Uterus (tissue), 4 donors: Measurements from ENCODE around the gene LAX1. TPM values are rescaled to one million over a fixed set of nuclear protein-coding genes. Genes with fewer than 3 reads are reported as not detected.
"Not testable (repeated sequence)": the region's sequence is repeated elsewhere in the genome, so short reads cannot be mapped to it uniquely, and the experiment has no call there.

Source experiments
- DNase-seq, 2 donors: peaks; one replicate each; pipeline ENCODE4 v3.0.0-alpha.2; 2019 to 2020
- H3K27ac ChIP-seq, 2 donors: fragments of 200-600 bp; sonication (generic); 1 replicate in 1 of 2; 2 replicates in 1 of 2; pipeline ENCODE4 v1.5.1; 2016 to 2018
- H3K27me3 ChIP-seq, 2 donors: fragments of 200-600 bp; sonication (generic); one replicate each; pipeline ENCODE4 v1.5.1; 2018 to 2019; ENCODE audit warnings: control low read depth in 1 of 2
- H3K36me3 ChIP-seq, 2 donors: fragments of 200-600 bp; sonication (generic); one replicate each; pipeline ENCODE4 v1.5.1; 2019; ENCODE audit warnings: control low read depth in 1 of 2
- H3K4me1 ChIP-seq, 2 donors: fragments of 200-600 bp; sonication (generic); one replicate each; pipeline ENCODE4 v1.5.1; 2018 to 2019; ENCODE audit warnings: control low read depth in 1 of 2
- H3K4me3 ChIP-seq, 2 donors: fragments of 200-600 bp; sonication (generic); 1 replicate in 1 of 2; 2 replicates in 1 of 2; pipeline ENCODE4 v1.5.1; 2018 to 2019; ENCODE audit warnings: mild to moderate bottlenecking in 1 of 2
- H3K9me3 ChIP-seq, 2 donors: fragments of 200-600 bp; sonication (generic); one replicate each; pipeline ENCODE4 v1.5.1; 2019; ENCODE audit warnings: control low read depth in 1 of 2
- CTCF ChIP-seq, 4 experiments: fragments of 200-600 bp in 2 of 4; fragments of 450-650 bp in 2 of 4; sonication (generic) in 2 of 4; IDR thresholded peaks; one replicate each; pipeline ENCODE4 v1.5.1; 2016 to 2019; ENCODE audit warnings: antibody characterized with exemption in 4 of 4, mild to moderate bottlenecking in 2 of 4, moderate library complexity in 1 of 4
- POLR2A ChIP-seq, 2 donors: fragments of 450-650 bp; IDR thresholded peaks; one replicate each; pipeline ENCODE4 v1.6.1; 2016; ENCODE audit warnings: antibody characterized with exemption in 2 of 2, mild to moderate bottlenecking in 1 of 2, moderate library complexity in 1 of 2
- intact Hi-C: fragments of 100-400 bp; cut with DNase I; formaldehyde crosslinking; loops from one replicate; pipeline ENCODE4 v1.15.1; 2023; ENCODE audit warnings: low total_unique reads
- total RNA-seq, 4 donors: library from RNA; depleted of rRNA in 3 of 4; stranded (reverse); fragments of >200 nt in 3 of 4; gene quantifications; one replicate each; pipeline versions ENCODE4 v1.1.0 to v1.2.4, GENCODE V29; 2014 to 2023
- donor health status: DM: yes; HTN: yes; CAD: no.

LAX1 gene
- total RNA-seq, 4 donors from 2014 or later: 0.28 to 2.0 (median 0.61) TPM; not detected in 1

- H3K27ac ChIP-seq: no peak overlapping the region
Measured at GRCh38 chr1:203792486-203792885, 27.5 kb downstream of the LAX1 start.

DNA sequence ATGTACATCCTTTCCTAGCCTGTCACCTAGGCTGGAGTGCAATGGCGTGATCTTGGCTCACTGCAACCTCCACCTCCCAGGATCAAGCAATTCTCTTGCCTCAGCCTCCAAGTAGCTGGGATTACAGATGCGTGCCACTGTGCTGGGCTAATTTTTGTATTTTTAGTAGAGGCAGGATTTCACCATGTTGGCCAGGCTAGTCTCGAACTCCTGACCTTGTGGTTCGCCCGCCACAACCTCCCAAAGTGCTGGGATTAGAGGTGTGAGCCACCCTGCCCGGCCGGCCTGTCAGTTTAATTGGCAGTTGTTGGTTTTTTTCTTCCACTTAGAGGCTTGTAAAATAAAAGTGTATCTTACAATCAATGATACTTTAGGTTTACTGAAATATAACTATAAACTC is 28.6 kb downstream of the LAX1 start:
- H3K27me3 ChIP-seq, H3K27ac ChIP-seq, H3K4me3 ChIP-seq, H3K36me3 ChIP-seq, H3K4me1 ChIP-seq, H3K9me3 ChIP-seq, DNase-seq, intact Hi-C loops: not testable (repeated sequence)

More at GRCh38 chr1:203792486-203792885, 27.5 kb downstream of the LAX1 start:
- Histone ChIP-seq H3K4me1 (no peaks in the 10 kb centered on the region), H3K27me3 (no peaks in the 10 kb centered on the region), H3K9me3 (no peaks in the 10 kb centered on the region), H3K36me3 (no peaks in the 10 kb centered on the region), H3K4me3 (no peak overlapping the region)
- TF ChIP-seq CTCF (IDR thresholded peaks at IDR 0.05) (no peak), POLR2A (IDR thresholded peaks at IDR 0.05) (no peak)
- intact Hi-C loops: no loop called here
- DNase-seq: no peak

DNA sequence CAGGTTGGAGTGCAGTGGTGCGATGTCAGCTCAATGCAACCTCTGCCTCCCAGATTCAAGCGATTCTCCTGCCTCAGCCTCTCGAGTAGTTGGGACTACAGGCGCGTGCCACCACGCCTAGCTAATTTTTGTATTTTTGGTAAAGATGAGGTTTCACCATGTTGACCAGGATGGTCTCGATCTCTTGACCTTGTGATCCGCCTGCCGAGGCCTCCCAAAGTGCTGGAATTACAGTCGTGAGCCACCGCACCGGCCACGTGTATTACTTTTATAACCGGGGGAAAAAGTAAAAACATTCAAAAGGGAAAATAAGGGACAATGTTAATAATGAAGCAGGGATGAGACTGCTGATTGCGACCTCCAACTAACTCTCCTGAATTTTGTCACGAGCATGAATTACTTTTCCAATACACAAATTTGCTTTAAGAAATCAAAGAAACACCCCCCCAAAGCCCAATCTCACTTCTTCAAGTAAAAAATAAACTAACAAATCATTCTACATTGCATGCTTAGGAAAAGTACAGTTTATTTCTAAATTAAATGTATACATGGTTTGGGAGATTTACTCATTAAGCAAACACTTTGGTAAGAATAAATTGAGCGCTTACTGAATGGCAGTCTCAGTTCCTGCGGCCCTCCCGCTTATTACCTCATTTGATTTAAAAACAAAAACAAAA is 29.9 kb downstream of the LAX1 start:
- no peaks in the 10 kb centered on the region for H3K27me3 ChIP-seq
- H3K9me3 ChIP-seq: no peaks in the 10 kb centered on the region
- TF ChIP-seq POLR2A (IDR thresholded peaks at IDR 0.05) (no peak), CTCF (IDR thresholded peaks at IDR 0.05) (no peak)
- peak in 1 of 2 donors; percentile 21 for DNase-seq
- H3K4me1 ChIP-seq: peaks cover 0 to 8% of the 10 kb centered on the region in 2 donors
- intact Hi-C loops: no loop called here
- peak overlapping the region; percentile 63 to 73 for H3K4me3 ChIP-seq
- H3K27ac ChIP-seq: peak overlapping the region; percentile 93 to 97
- no peaks in the 10 kb centered on the region for H3K36me3 ChIP-seq

DNA sequence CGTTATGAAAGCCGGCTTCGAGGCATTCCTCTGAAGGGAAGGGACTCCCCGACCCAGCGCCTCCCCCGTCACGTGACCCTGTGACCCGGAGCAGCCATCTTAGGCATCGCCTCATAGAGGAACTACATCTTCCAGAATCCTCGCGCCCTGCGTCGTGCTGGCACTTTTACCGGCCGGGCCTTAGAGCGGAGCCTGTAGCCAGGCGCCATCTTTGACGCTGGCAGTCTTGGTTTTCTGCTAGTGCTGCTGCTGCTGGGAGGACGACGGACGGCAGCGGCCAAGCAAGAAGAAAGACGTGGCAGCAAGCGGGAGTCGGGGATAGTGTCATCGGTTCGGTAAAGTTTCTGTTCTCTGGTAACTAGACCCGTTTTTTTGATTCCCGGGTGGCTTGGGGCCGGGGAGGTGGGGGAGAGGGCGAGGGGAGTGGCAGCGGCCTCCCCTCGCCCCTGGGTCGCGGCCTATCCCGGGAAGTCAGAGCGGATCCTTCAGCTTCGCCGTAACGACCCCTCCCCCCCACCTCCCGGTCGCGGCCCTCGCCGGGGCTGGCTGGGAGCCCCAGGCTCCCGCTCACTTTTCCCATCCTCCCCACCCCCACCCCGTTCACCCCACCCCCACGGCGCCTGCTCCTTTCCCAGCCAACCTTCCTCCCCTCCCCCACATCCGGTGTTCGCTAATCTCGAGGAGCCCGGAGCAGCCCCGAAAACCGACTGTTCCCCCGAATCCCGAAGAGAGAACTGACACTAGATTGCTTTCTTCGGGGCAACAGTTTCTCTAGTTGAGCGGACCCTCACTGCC is 30.7 kb downstream of the LAX1 start, which contains the start of the genes ZBED6 and ZC3H11A:
ZBED6 (plus strand) TSS at position 183 of the 795 bp plus-strand sequence. CDS start 1,900 bp downstream, outside the sequence.
ZC3H11A (plus strand) TSS at position 183 of the 795 bp plus-strand sequence. CDS start 21,448 bp downstream, outside the sequence.
- Histone ChIP-seq H3K4me3 (peak within 1 kb of the TSS; percentile 63 to 73), H3K27me3 (no peaks in the 10 kb centered on the region), H3K9me3 (no peaks in the 10 kb centered on the region), H3K27ac (peak within 1 kb of the TSS; percentile 93 to 97), H3K36me3 (no peaks in the 10 kb centered on the region), H3K4me1 (peaks cover under 1 to 8% of the 10 kb centered on the region in 2 donors)
- intact Hi-C loops: no loop called here
- TF ChIP-seq CTCF (IDR thresholded peaks at IDR 0.05): no peak
- peak; percentile 69 to 70 for TF ChIP-seq POLR2A (IDR thresholded peaks at IDR 0.05)
- DNase-seq: peak; percentile 98 to 100

DNA sequence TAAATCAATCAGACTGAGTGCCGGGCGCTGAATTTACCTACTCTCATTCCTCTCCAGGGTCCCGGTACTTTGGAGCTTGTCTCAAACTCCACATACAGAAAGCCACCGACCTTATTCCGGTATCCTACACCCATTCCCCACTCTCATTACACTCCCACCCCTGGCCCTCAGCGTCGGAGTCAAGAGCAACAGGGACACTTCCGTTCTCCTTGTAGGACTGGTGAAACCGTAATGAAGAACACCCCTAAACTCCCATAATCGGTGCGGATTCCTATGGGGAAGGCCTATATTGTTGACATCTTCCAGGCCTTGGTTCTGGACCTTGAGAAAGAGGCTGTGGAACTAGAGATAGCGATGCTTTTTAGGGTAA is 31.2 kb downstream of the LAX1 start:
- no peak for DNase-seq
- Histone ChIP-seq H3K4me3 (peak overlapping the region; percentile 63 to 73), H3K4me1 (peaks cover 6 to 8% of the 10 kb centered on the region in 2 donors), H3K27ac (peak overlapping the region; percentile 93 to 97), H3K27me3 (no peaks in the 10 kb centered on the region), H3K9me3 (no peaks in the 10 kb centered on the region), H3K36me3 (no peaks in the 10 kb centered on the region)
- no peak for TF ChIP-seq CTCF (IDR thresholded peaks at IDR 0.05)
- TF ChIP-seq POLR2A (IDR thresholded peaks at IDR 0.05): no peak
- intact Hi-C loops: no loop called here
